ENCODE results near the gene ANKRD22.

Gene ANKRD22

GRCh38 chr10:88879534-88880281, 28.1 kb upstream of the ANKRD22 start, which contains the start of gene STAMBPL1:
Gene STAMBPL1, plus strand, starts transcription at chr10:88880245. Its CDS starts 21,464 bp downstream, at chr10:88901709.
- Histone ChIP-seq H3K27ac (ENCODE audit: poor library complexity, severe bottlenecking) (peak within 1 kb of the TSS; percentile 95), H3K4me1 (ENCODE audit: insufficient read depth, poor library complexity, severe bottlenecking) (peaks cover 30% of the 10 kb centered on the region), H3K4me3 (ENCODE audit: severe bottlenecking) (peak within 1 kb of the TSS; percentile 64), H3K36me3 (ENCODE audit: low read depth) (no peaks in the 10 kb centered on the region), H3K27me3 (ENCODE audit: insufficient read depth, poor library complexity, severe bottlenecking) (no peaks in the 10 kb centered on the region), H3K9me3 (ENCODE audit: severe bottlenecking) (no peaks in the 10 kb centered on the region)
- DNase-seq (ENCODE audit: low spot score): no peak
- ATAC-seq (ENCODE audit: low read depth): peak; percentile 53
- no peak for TF ChIP-seq CTCF (IDR thresholded peaks at IDR 0.05; ENCODE audit: poor library complexity, severe bottlenecking)

DNA sequence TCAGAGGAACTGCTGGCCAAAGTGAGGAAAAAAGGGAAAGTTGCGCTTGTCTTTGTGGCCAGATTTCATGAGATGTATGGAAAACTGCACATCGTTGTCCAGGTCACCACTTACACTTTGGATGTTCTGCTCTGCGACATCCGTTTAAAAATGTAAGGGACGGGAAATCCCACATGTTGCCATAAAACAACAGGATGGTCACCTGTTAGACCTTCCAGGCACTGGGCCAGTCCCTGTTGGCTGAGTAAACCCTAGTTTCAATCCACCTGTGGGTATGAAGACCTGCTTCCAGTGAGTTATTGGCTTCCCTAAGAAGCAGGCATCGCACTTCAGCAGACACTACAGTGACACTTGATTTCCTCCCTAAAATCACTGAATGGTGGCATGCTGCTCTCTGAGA, 25.7 kb upstream of the ANKRD22 start:
- no peak overlapping the region for H3K4me3 ChIP-seq (ENCODE audit: severe bottlenecking)
- DNase-seq (ENCODE audit: low spot score) (no peak), ATAC-seq (ENCODE audit: low read depth) (no peak)
- no peak overlapping the region for H3K27ac ChIP-seq (ENCODE audit: poor library complexity, severe bottlenecking)
- H3K27me3 ChIP-seq (ENCODE audit: insufficient read depth, poor library complexity, severe bottlenecking): no peaks in the 10 kb centered on the region
- TF ChIP-seq CTCF (IDR thresholded peaks at IDR 0.05; ENCODE audit: poor library complexity, severe bottlenecking): no peak
- peaks cover 15% of the 10 kb centered on the region for H3K4me1 ChIP-seq (ENCODE audit: insufficient read depth, poor library complexity, severe bottlenecking)
- H3K36me3 ChIP-seq (ENCODE audit: low read depth): no peaks in the 10 kb centered on the region
- no peaks in the 10 kb centered on the region for H3K9me3 ChIP-seq (ENCODE audit: severe bottlenecking)

GRCh38 chr10:88875081-88875480, 23.4 kb upstream of the ANKRD22 start:
- no peak for TF ChIP-seq CTCF (IDR thresholded peaks at IDR 0.05; ENCODE audit: poor library complexity, severe bottlenecking)
- H3K4me3 ChIP-seq (ENCODE audit: severe bottlenecking): no peak overlapping the region
- H3K27me3 ChIP-seq (ENCODE audit: insufficient read depth, poor library complexity, severe bottlenecking): no peaks in the 10 kb centered on the region
- no peaks in the 10 kb centered on the region for H3K9me3 ChIP-seq (ENCODE audit: severe bottlenecking)
- no peaks in the 10 kb centered on the region for H3K36me3 ChIP-seq (ENCODE audit: low read depth)
- peaks cover 3% of the 10 kb centered on the region for H3K4me1 ChIP-seq (ENCODE audit: insufficient read depth, poor library complexity, severe bottlenecking)
- ATAC-seq (ENCODE audit: low read depth): no peak
- H3K27ac ChIP-seq (ENCODE audit: poor library complexity, severe bottlenecking): no peak overlapping the region
- DNase-seq (ENCODE audit: low spot score): no peak

DNA sequence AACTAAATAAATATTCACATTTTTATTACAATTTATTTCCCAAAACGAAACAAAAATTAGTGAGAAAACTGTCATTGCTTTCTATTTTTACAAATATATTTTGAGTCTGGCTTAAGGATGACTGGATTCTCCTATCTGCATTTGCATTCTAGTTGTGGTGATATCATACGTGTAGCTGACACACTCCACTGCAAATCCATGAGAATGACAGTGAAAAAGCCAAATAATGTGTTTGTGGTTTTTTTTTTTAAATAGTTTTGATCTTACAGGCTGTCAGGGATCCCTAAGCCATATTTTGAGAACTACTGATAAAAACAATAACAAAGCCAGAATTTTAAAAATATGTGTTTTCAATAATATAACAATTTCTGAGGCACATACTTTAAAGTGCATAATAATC, 22.6 kb upstream of the ANKRD22 start:
- TF ChIP-seq CTCF (IDR thresholded peaks at IDR 0.05; ENCODE audit: poor library complexity, severe bottlenecking): no peak
- ATAC-seq (ENCODE audit: low read depth): no peak
- Histone ChIP-seq H3K36me3 (ENCODE audit: low read depth) (no peaks in the 10 kb centered on the region), H3K27me3 (ENCODE audit: insufficient read depth, poor library complexity, severe bottlenecking) (no peaks in the 10 kb centered on the region), H3K4me3 (ENCODE audit: severe bottlenecking) (no peak overlapping the region), H3K27ac (ENCODE audit: poor library complexity, severe bottlenecking) (no peak overlapping the region), H3K9me3 (ENCODE audit: severe bottlenecking) (no peaks in the 10 kb centered on the region), H3K4me1 (ENCODE audit: insufficient read depth, poor library complexity, severe bottlenecking) (no peaks in the 10 kb centered on the region)
- DNase-seq (ENCODE audit: low spot score): no peak

- DNase-seq (ENCODE audit: low spot score): no peak
- no peak for TF ChIP-seq CTCF (IDR thresholded peaks at IDR 0.05; ENCODE audit: poor library complexity, severe bottlenecking)
- H3K9me3 ChIP-seq (ENCODE audit: severe bottlenecking): no peaks in the 10 kb centered on the region
- no peak for ATAC-seq (ENCODE audit: low read depth)
- no peaks in the 10 kb centered on the region for H3K4me1 ChIP-seq (ENCODE audit: insufficient read depth, poor library complexity, severe bottlenecking)
- H3K36me3 ChIP-seq (ENCODE audit: low read depth): no peaks in the 10 kb centered on the region
- no peak overlapping the region for H3K27ac ChIP-seq (ENCODE audit: poor library complexity, severe bottlenecking)
- no peak overlapping the region for H3K4me3 ChIP-seq (ENCODE audit: severe bottlenecking)
- no peaks in the 10 kb centered on the region for H3K27me3 ChIP-seq (ENCODE audit: insufficient read depth, poor library complexity, severe bottlenecking)
Observed at GRCh38 chr10:88873757-88874156, 22.1 kb upstream of the ANKRD22 start.
